ENCODE measurements around the gene SNTB2.

DNA sequence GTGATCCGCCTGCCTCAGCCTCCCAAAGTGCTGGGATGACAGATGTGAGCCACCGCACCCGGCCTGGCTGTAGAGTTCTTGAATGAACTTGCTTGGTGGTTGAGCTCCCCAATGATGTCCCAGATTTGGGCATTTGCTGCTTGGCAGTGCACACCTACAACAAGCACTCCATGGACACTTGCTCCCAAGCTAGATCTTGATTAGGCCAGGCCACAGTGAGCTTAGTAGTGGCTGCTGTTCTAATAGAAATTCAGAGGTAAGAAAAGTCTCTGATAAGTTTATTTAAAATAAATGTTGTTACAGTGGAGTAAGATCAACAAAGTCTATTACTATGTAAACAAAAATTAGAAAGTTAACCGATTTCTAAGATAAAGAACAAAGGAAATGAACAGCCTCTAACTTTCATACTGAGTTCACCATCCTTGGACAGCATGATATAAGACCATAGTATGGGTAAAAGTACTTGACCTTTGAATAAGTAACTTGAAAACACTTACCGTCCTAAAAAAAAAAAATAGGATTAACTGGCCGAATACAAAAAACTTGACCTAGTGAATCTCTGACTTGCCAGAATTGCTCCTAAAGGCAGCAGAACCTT lies 163.7 kb downstream of the SNTB2 start:
- TF ChIP-seq FOXP2 (optimal IDR thresholded peaks at IDR 0.05; ENCODE audit: control extremely low read depth, extremely low read length, insufficient read depth) (no peak), POLR2AphosphoS5 (IDR thresholded peaks at IDR 0.05; ENCODE audit: borderline replicate concordance, low read depth, low read length) (no peak), EZH2 (IDR thresholded peaks at IDR 0.05) (no peak)
